ENCODE measurements around the gene PRSS57.

The PRSS57 gene

GRCh38 chr19:643736-644135 is 51.5 kb downstream of the PRSS57 start:
- Histone ChIP-seq H3K9me3 (ENCODE audit: insufficient read depth, low read length) (no peaks in the 10 kb centered on the region), H3K4me2 (ENCODE audit: low read length) (no peak overlapping the region), H2AFZ (ENCODE audit: low read depth, low read length) (no peak overlapping the region), H3K27ac (ENCODE audit: low read length) (no peak overlapping the region), H3K27me3 (ENCODE audit: low read depth, low read length) (no peaks in the 10 kb centered on the region), H3K9ac (ENCODE audit: low read length) (no peak overlapping the region), H4K20me1 (ENCODE audit: insufficient read depth, low read length) (peaks cover 2% of the 10 kb centered on the region; the same call in 1 of the 2 replicates), H3K4me3 (ENCODE audit: low read length) (no peak overlapping the region), H3K36me3 (replicated peaks; ENCODE audit: low read depth, low read length) (peaks cover 30% of the 10 kb centered on the region), H3K4me1 (ENCODE audit: low read length) (no peaks in the 10 kb centered on the region), H3K79me2 (ENCODE audit: low read length) (no peaks in the 10 kb centered on the region; the same call in 1 of the 2 replicates)
- TF ChIP-seq EZH2phosphoT487 (IDR thresholded peaks at IDR 0.05; ENCODE audit: low read depth) (no peak), CTCF (IDR thresholded peaks at IDR 0.05; ENCODE audit: low read depth, low read length) (no peak)

- Histone ChIP-seq H2AFZ (ENCODE audit: low read depth, low read length) (no peak overlapping the region), H4K20me1 (ENCODE audit: insufficient read depth, low read length) (peaks cover 2% of the 10 kb centered on the region; the same call in 1 of the 2 replicates), H3K79me2 (ENCODE audit: low read length) (no peaks in the 10 kb centered on the region; the same call in 1 of the 2 replicates), H3K4me2 (ENCODE audit: low read length) (no peak overlapping the region), H3K36me3 (replicated peaks; ENCODE audit: low read depth, low read length) (peaks cover 30% of the 10 kb centered on the region), H3K27me3 (ENCODE audit: low read depth, low read length) (no peaks in the 10 kb centered on the region), H3K4me1 (ENCODE audit: low read length) (no peaks in the 10 kb centered on the region), H3K9ac (ENCODE audit: low read length) (no peak overlapping the region), H3K27ac (ENCODE audit: low read length) (no peak overlapping the region), H3K4me3 (ENCODE audit: low read length) (no peak overlapping the region), H3K9me3 (ENCODE audit: insufficient read depth, low read length) (no peaks in the 10 kb centered on the region)
- no peak for TF ChIP-seq EZH2phosphoT487 (IDR thresholded peaks at IDR 0.05; ENCODE audit: low read depth)
- TF ChIP-seq CTCF (IDR thresholded peaks at IDR 0.05; ENCODE audit: low read depth, low read length), result no peak
Measured at GRCh38 chr19:642767-643727, 52.2 kb downstream of the PRSS57 start.

GRCh38 chr19:641702-642101 is 53.5 kb downstream of the PRSS57 start:
- Histone ChIP-seq H3K27me3 (ENCODE audit: low read depth, low read length) (no peaks in the 10 kb centered on the region), H3K4me1 (ENCODE audit: low read length) (no peaks in the 10 kb centered on the region), H2AFZ (ENCODE audit: low read depth, low read length) (no peak overlapping the region), H3K4me3 (ENCODE audit: low read length) (no peak overlapping the region), H3K79me2 (ENCODE audit: low read length) (no peaks in the 10 kb centered on the region), H3K27ac (ENCODE audit: low read length) (no peak overlapping the region), H3K9me3 (ENCODE audit: insufficient read depth, low read length) (no peaks in the 10 kb centered on the region), H3K36me3 (replicated peaks; ENCODE audit: low read depth, low read length) (peaks cover 19% of the 10 kb centered on the region), H3K9ac (ENCODE audit: low read length) (no peak overlapping the region), H4K20me1 (ENCODE audit: insufficient read depth, low read length) (peaks cover 2% of the 10 kb centered on the region; the same call in 1 of the 2 replicates), H3K4me2 (ENCODE audit: low read length) (no peak overlapping the region)
- TF ChIP-seq CTCF (IDR thresholded peaks at IDR 0.05; ENCODE audit: low read depth, low read length) (no peak), EZH2phosphoT487 (IDR thresholded peaks at IDR 0.05; ENCODE audit: low read depth) (no peak)

GRCh38 chr19:640606-641189 is 54.6 kb downstream of the PRSS57 start:
- H3K4me1 ChIP-seq (ENCODE audit: low read length), result no peaks in the 10 kb centered on the region
- H3K4me3 ChIP-seq (ENCODE audit: low read length), result no peak overlapping the region
- TF ChIP-seq CTCF (IDR thresholded peaks at IDR 0.05; ENCODE audit: low read depth, low read length) (no peak), EZH2phosphoT487 (IDR thresholded peaks at IDR 0.05; ENCODE audit: low read depth) (no peak)
- no peak overlapping the region for H2AFZ ChIP-seq (ENCODE audit: low read depth, low read length)
- no peaks in the 10 kb centered on the region for H3K27me3 ChIP-seq (ENCODE audit: low read depth, low read length)
- no peaks in the 10 kb centered on the region for H3K9me3 ChIP-seq (ENCODE audit: insufficient read depth, low read length)
- H3K36me3 ChIP-seq (replicated peaks; ENCODE audit: low read depth, low read length), result peaks cover 11% of the 10 kb centered on the region
- no peak overlapping the region for H3K4me2 ChIP-seq (ENCODE audit: low read length)
- H3K27ac ChIP-seq (ENCODE audit: low read length), result no peak overlapping the region
- 0 out of 2 replicates have a peak, but pooled peaks cover 2% of the 10 kb centered on the region for H4K20me1 ChIP-seq (ENCODE audit: insufficient read depth, low read length)
- no peaks in the 10 kb centered on the region for H3K79me2 ChIP-seq (ENCODE audit: low read length)
- no peak overlapping the region for H3K9ac ChIP-seq (ENCODE audit: low read length)

Measured in OCI-LY3 (cell line).